Neutrophil (primary cell): ENCODE results near the gene CHD2.
A peak's percentile ranks its signal among the peaks of the same experiment; 100 is the strongest.

Experiments used
- H3K27ac ChIP-seq: fragments of 200-600 bp; sonication (generic); 2 replicates; pipeline ENCODE4 v1.5.1; 2016; ENCODE audit warnings: mild to moderate bottlenecking, moderate library complexity
- H3K27me3 ChIP-seq: fragments of 200-600 bp; sonication (generic); 2 replicates; pipeline ENCODE4 v1.6.0; 2016; ENCODE audit warnings: mild to moderate bottlenecking
- H3K36me3 ChIP-seq: fragments of 200-600 bp; sonication (generic); 2 replicates; pipeline ENCODE4 v1.5.1; 2017
- H3K4me1 ChIP-seq, 2 experiments: fragments of 200-600 bp in 1 of 2; sonication (generic) in 1 of 2; 1 replicate in 1 of 2; 2 replicates in 1 of 2; pipeline versions ENCODE4 v1.5.1 to v1.6.1; 2013 to 2016; ENCODE audit warnings: low read depth in 1 of 2, low read length in 1 of 2, mild to moderate bottlenecking in 1 of 2, moderate library complexity in 1 of 2; ENCODE audit not compliant: control insufficient read depth in 1 of 2, insufficient read depth in 1 of 2
- H3K4me3 ChIP-seq, 2 experiments: fragments of 200-600 bp in 1 of 2; sonication (generic) in 1 of 2; 1 replicate in 1 of 2; 2 replicates in 1 of 2; pipeline ENCODE4 v1.5.1; 2013 to 2016; ENCODE audit warnings: low read depth in 1 of 2, low read length in 1 of 2, mild to moderate bottlenecking in 1 of 2, moderate library complexity in 1 of 2
- H3K9me3 ChIP-seq: fragments of 200-600 bp; sonication (generic); 2 replicates; pipeline ENCODE4 v1.5.1; 2016
- CTCF ChIP-seq: fragments of 200-600 bp; sonication (generic); IDR thresholded peaks from 2 replicates; pipeline ENCODE4 v1.5.1; 2016; ENCODE audit warnings: antibody characterized with exemption

CHD2 gene

GRCh38 chr15:92970656-92971055, 70.5 kb downstream of the CHD2 start:
- peaks cover 88% of the 10 kb centered on the region for H3K36me3 ChIP-seq
- H3K4me1 ChIP-seq = no peaks in the 10 kb centered on the region
- no peaks in the 10 kb centered on the region for H3K9me3 ChIP-seq

GRCh38 chr15:92971081-92971480, 71.0 kb downstream of the CHD2 start:
- no peaks in the 10 kb centered on the region for H3K9me3 ChIP-seq
- no peak overlapping the region for H3K4me3 ChIP-seq
- no peaks in the 10 kb centered on the region for H3K4me1 ChIP-seq
- H3K27me3 ChIP-seq = no peaks in the 10 kb centered on the region
- no peak for TF ChIP-seq CTCF
- H3K27ac ChIP-seq = peak overlapping the region; percentile 52
- H3K36me3 ChIP-seq = peaks cover 91% of the 10 kb centered on the region

More at GRCh38 chr15:92970656-92971055, 70.5 kb downstream of the CHD2 start:
- H3K4me3 ChIP-seq = no peak overlapping the region
- H3K27ac ChIP-seq = no peak overlapping the region
- TF ChIP-seq CTCF = no peak
- no peaks in the 10 kb centered on the region for H3K27me3 ChIP-seq

- no peaks in the 10 kb centered on the region for H3K9me3 ChIP-seq
- no peaks in the 10 kb centered on the region for H3K4me1 ChIP-seq
- TF ChIP-seq CTCF = no peak
- H3K4me3 ChIP-seq = no peak overlapping the region
- H3K36me3 ChIP-seq = peaks cover 88% of the 10 kb centered on the region
- no peaks in the 10 kb centered on the region for H3K27me3 ChIP-seq
- peak overlapping the region; percentile 52 for H3K27ac ChIP-seq
Measured at GRCh38 chr15:92971713-92972112, 71.6 kb downstream of the CHD2 start.

- Histone ChIP-seq H3K4me3 (no peak overlapping the region), H3K27me3 (no peaks in the 10 kb centered on the region), H3K27ac (peak overlapping the region; percentile 2), H3K4me1 (no peaks in the 10 kb centered on the region), H3K9me3 (no peaks in the 10 kb centered on the region), H3K36me3 (peaks cover 92% of the 10 kb centered on the region)
- no peak for TF ChIP-seq CTCF
Measured at GRCh38 chr15:92974183-92974915, 74.2 kb downstream of the CHD2 start.

- Histone ChIP-seq H3K36me3 (peaks cover 97% of the 10 kb centered on the region), H3K27me3 (no peaks in the 10 kb centered on the region), H3K4me3 (no peak overlapping the region), H3K4me1 (no peaks in the 10 kb centered on the region), H3K27ac (peak overlapping the region; percentile 47), H3K9me3 (no peaks in the 10 kb centered on the region)
- no peak for TF ChIP-seq CTCF
Measured at GRCh38 chr15:92979011-92979701, 79.0 kb downstream of the CHD2 start.
